SIG-M5 (cell line): ENCODE results near the gene FADS2.

Experiments used
- DNase-seq: peaks from one replicate; lab custom pipeline; 2025; lab: John Stamatoyannopoulos, UW

The FADS2 gene

GRCh38 chr11:61905801-61906521, 77.9 kb downstream of the FADS2 start:
- DNase-seq, result no peak

- DNase-seq, result no peak
Measured at GRCh38 chr11:61906522-61906909, 78.4 kb downstream of the FADS2 start.

DNA sequence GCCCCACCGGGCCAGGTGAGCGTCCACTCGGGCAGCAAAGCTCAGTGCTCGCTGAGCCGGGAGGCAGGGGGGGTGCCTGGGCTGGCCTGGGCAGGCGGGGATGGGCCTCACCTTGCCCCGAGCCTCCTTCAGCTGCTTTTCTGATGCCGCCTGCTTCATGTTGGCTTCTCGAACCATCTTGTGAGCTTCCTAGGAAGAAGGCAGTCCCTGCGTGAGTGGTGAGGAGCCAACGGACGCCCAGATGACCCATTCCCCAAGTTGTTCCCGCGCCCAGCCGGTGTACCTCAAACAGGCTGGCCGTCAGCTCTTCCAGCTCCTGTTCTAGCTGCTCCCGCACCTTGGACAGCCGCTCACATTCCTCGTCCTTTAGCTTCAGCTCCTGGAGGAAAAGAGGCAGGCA, 79.2 kb downstream of the FADS2 start:
- no peak for DNase-seq

GRCh38 chr11:61907871-61908729, 80.0 kb downstream of the FADS2 start:
- DNase-seq, result no peak

DNA sequence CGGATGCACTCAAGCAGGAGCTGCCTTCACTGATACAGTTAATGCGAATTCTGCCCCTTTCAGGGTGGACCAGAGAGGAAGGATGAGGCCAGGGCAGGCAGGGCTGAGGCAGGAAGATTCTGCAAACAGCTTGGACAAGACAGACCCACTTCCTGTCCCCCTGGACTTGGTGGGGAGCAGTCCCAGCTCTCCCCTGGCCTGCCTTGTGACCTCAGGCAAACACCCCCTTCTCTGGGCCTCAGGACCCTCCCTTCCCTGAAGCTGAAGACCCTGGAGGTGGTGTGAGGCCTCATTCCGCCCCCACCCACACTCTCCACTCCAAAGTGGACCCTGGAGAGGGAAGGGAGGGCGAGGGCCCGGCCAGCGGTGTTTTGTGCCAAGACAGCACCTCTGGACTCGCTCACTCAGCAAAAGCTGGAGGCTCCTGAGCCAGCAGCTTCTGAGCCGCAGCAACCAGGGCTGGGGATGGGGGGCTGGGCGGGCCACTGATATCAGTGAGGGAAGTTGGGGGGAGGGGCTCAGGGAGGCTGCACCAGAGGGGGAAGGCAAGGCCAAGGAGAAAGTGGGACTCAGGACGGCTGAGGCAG, 80.7 kb downstream of the FADS2 start:
- no peak for DNase-seq

- no peak for DNase-seq
Measured at GRCh38 chr11:61910187-61911127, 82.4 kb downstream of the FADS2 start.

- no peak for DNase-seq
Measured at GRCh38 chr11:61911128-61911700, 83.1 kb downstream of the FADS2 start.

DNA sequence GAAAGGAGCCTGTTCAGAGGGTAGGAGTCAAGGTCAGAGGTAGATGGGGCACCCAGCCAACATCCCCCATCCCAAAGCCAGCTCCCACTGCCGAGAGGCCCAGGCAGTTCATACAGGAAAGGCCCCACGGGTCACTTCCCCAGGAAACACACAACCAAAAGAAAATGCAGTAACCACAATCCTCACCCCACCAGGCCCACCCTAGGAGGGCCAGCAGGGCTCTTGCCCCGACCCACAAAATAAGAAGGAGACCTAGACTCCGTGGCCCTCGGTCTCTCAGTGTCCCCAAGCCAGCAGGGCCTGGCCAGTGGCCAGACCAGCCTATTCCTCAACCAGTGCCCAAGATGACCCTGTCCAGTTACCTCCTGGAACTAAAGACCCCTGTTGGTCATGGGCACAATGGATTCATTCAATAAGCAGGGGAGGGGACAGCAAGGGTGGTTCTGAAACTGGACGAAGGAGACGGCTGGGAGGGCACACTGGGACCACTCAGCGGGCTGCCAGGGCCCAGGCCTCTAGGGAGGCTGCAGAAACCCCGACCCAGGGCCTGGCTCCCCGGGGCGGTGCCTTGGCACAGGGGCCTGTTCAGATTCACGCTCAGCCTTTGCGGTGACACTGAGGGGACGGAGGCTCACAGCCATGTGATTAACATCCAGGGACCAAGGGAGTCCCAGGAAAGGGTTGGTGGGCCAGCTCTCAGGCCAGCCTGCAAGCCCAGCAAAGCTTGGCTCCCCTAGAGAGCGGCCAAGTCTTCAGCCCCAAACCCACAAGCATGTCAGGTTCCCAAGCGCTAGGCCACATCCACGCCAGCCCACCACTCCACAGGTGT, 83.8 kb downstream of the FADS2 start:
- DNase-seq, result no peak

DNA sequence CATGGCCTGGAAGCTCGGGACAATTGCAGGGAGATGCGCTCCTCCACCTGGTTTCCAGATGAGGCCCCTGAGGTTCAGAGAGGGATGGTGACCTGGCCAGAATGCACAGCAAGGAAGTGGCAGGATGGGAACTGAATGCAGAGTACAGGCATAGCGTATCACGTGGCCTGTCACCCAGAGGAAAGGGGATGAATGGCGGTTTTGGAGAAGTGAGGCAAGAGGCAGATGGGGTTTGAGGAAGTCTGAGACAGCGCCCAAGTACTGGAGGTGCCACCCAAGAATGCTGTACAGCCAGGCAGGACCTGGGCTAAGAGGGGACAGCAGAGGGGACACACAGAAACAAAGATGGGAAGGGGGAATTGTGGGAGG, 84.4 kb downstream of the FADS2 start:
- DNase-seq, result peak; percentile 12

GRCh38 chr11:61912991-61913698, 85.0 kb downstream of the FADS2 start:
- DNase-seq, result no peak

DNA sequence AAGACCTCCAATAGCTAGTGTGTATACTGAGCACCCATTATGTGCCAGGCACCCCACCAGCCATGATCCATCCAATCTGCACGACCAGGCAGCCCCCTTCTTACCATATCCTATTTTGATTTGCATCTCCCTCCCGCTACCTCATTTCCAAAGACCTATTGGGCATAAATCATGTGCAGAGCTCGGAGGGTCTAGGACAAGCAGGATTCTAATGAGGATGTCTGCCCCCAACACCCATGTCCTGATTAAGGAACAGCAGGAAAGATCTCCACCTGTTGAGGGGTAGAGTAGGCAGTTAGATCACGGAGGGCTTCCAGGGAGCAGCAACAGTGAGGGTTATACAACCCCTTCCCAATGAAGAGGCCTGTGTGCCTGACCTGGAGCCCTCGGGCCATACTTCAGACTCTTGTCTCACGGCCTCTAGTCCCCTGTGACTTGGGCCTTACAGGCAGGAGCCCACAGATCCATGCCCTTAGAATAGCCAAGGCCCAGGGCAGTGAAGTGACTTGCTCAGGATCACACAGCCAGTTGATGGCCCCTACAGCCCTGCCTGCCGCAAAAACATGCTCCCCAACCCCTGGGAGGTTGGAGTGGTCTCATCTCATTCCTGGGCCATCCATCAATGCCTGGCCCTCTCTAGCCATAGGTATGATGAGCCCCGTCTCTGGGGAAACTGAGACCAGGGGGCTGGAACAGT, 85.7 kb downstream of the FADS2 start:
- DNase-seq, result no peak

- no peak for DNase-seq
Measured at GRCh38 chr11:61914471-61915171, 86.5 kb downstream of the FADS2 start.

DNA sequence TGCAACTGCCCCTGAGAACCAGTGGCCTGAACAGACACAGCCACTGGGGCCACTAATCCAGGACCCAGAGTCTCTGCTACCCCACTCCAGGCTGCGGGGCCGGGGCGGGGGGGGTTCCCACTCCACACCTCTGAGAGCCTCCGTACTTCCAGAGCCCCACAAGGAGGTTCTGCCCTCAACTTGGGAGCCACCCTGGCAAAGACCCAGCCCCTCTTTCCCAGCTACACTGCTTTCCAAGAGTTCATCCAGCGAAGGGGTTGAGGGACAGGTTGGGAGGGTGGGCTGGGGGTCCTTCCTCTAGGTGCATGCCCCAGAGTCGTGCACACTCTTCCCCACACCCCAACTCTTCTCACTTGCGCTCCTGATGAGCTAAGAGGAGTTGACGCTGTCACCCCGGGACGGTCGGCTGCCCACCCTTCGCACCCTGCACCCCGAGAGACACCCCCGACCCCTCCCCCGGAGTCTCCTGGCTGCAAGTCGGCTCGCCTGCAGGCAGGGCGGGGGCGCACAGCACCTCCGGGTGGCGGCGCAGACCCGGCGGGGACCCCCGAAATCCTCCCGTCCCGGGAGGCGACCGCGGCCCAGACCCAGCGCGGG, 88.7 kb downstream of the FADS2 start:
- DNase-seq, result no peak
